Type B pancreatic cell (in vitro differentiated cells): ENCODE data around the gene TMEM107. TPM values are rescaled to one million over a fixed set of nuclear protein-coding genes. Genes with fewer than 3 reads are reported as not detected.
"Not testable (repeated sequence)": the region's sequence is repeated elsewhere in the genome, so short reads cannot be mapped to it uniquely, and the experiment has no call there.

ENCODE experiments used
- DNase-seq: peaks from one replicate; pipeline ENCODE4 v3.0.0; 2021; ENCODE audit warnings: mixed read lengths; ENCODE audit not compliant: unreplicated experiment; ENCODE audit errors: extremely low spot score
- H3K27ac Mint-ChIP-seq: 2 replicates; pipeline ENCODE4 v1.8.0; 2021; ENCODE audit warnings: mild to moderate bottlenecking, mixed read lengths
- H3K27me3 Mint-ChIP-seq: 2 replicates; pipeline ENCODE4 v1.8.0; 2021; ENCODE audit warnings: mixed read lengths
- H3K36me3 Mint-ChIP-seq: 2 replicates; pipeline ENCODE4 v1.8.0; 2021; ENCODE audit warnings: mixed read lengths
- H3K4me1 Mint-ChIP-seq: one replicate; pipeline ENCODE4 v1.8.0; 2021; ENCODE audit warnings: mixed read lengths; ENCODE audit not compliant: unreplicated experiment
- H3K4me3 Mint-ChIP-seq: 2 replicates; pipeline ENCODE4 v1.8.0; 2021; ENCODE audit warnings: mild to moderate bottlenecking, mixed read lengths
- H3K9me3 Mint-ChIP-seq: 2 replicates; pipeline ENCODE4 v1.8.0; 2021; ENCODE audit warnings: mixed read lengths
- CTCF ChIP-seq: fragments of 200-600 bp; sonication (generic); conservative IDR thresholded peaks from 2 replicates; pipeline ENCODE4 v1.5.0; 2021; ENCODE audit warnings: antibody characterized with exemption, mild to moderate bottlenecking
- total RNA-seq: library from RNA; stranded (reverse); gene quantifications from 2 replicates; pipeline ENCODE4 v1.2.1, GENCODE V29; 2021; ENCODE audit warnings: low replicate concordance

Gene TMEM107
- total RNA-seq, 1 donor from 2014 or later, result 22.1 TPM

- peaks cover 25% of the 10 kb centered on the region for H3K4me1 Mint-ChIP-seq
- H3K36me3 Mint-ChIP-seq, result no peaks in the 10 kb centered on the region
- H3K4me3 Mint-ChIP-seq, result peak overlapping the region; percentile 94
- no peaks in the 10 kb centered on the region for H3K9me3 Mint-ChIP-seq
- peaks cover 4% of the 10 kb centered on the region for H3K27me3 Mint-ChIP-seq
- DNase-seq, result no peak
- TF ChIP-seq CTCF, result no peak
- H3K27ac Mint-ChIP-seq, result peak overlapping the region; percentile 100
These were observed 2.9 kb downstream of the TMEM107 start for GRCh38 chr17:8173056-8173870.

- H3K4me1 Mint-ChIP-seq, H3K9me3 Mint-ChIP-seq: not testable (repeated sequence)
These were observed 6.0 kb downstream of the TMEM107 start for GRCh38 chr17:8170186-8170585.

GRCh38 chr17:8167526-8167925, 8.7 kb downstream of the TMEM107 start:
- no peaks in the 10 kb centered on the region for H3K27me3 Mint-ChIP-seq
- H3K36me3 Mint-ChIP-seq, result no peaks in the 10 kb centered on the region
- H3K27ac Mint-ChIP-seq, result no peak overlapping the region

More at GRCh38 chr17:8170186-8170585, 6.0 kb downstream of the TMEM107 start:
- not testable (repeated sequence) for H3K36me3 Mint-ChIP-seq, H3K27ac Mint-ChIP-seq, H3K4me3 Mint-ChIP-seq, DNase-seq, H3K27me3 Mint-ChIP-seq

GRCh38 chr17:8166731-8167130, 9.4 kb downstream of the TMEM107 start:
- Mint-ChIP-seq H3K27ac (no peak overlapping the region), H3K27me3 (no peaks in the 10 kb centered on the region), H3K4me3 (no peak overlapping the region), H3K36me3 (no peaks in the 10 kb centered on the region), H3K9me3 (no peaks in the 10 kb centered on the region), H3K4me1 (peaks cover 12% of the 10 kb centered on the region)
- no peak for DNase-seq
- TF ChIP-seq CTCF, result no peak

More at GRCh38 chr17:8167526-8167925, 8.7 kb downstream of the TMEM107 start:
- Mint-ChIP-seq H3K9me3 (no peaks in the 10 kb centered on the region), H3K4me3 (no peak overlapping the region), H3K4me1 (peaks cover 12% of the 10 kb centered on the region)
- TF ChIP-seq CTCF, result no peak
- DNase-seq, result no peak

DNA sequence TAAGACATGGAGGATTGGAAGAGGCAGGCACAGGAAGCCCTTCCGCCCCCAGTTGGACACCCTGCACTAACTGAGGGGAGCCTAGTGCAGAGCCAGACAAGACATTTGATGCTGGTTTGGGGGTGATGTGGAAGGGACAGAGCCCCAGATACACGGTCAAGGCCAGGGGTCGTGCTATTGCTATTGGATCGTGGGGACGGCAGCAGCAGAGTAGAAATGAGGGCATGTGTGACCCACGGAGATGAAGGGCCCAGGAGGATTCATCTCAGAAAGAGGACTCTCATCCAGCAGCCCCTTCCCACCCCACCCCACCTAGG, 11.4 kb downstream of the TMEM107 start:
- Mint-ChIP-seq H3K4me3 (peak overlapping the region; percentile 92), H3K9me3 (no peaks in the 10 kb centered on the region), H3K36me3 (no peaks in the 10 kb centered on the region), H3K4me1 (peaks cover 20% of the 10 kb centered on the region), H3K27me3 (no peaks in the 10 kb centered on the region), H3K27ac (peak overlapping the region; percentile 92)
- DNase-seq, result no peak
- no peak for TF ChIP-seq CTCF

- peak overlapping the region; percentile 92 for H3K4me3 Mint-ChIP-seq
- H3K36me3 Mint-ChIP-seq, result no peaks in the 10 kb centered on the region
- H3K27me3 Mint-ChIP-seq, result no peaks in the 10 kb centered on the region
- peaks cover 20% of the 10 kb centered on the region for H3K4me1 Mint-ChIP-seq
- DNase-seq, result no peak
- H3K9me3 Mint-ChIP-seq, result no peaks in the 10 kb centered on the region
- H3K27ac Mint-ChIP-seq, result peak overlapping the region; percentile 92
- TF ChIP-seq CTCF, result no peak
These were observed 12.0 kb downstream of the TMEM107 start for GRCh38 chr17:8163978-8164814.
